ENCODE measurements around the gene RAB4B. TPM values are rescaled to one million over a fixed set of nuclear protein-coding genes. Genes with fewer than 3 reads are reported as not detected.

Gene RAB4B
- total and polyA plus RNA-seq, 2 donors (not counting 1 experiment from before 2014, with no cell fraction given): 108 to 141 TPM

- no peak for TF ChIP-seq EZH2 (IDR thresholded peaks at IDR 0.05; ENCODE audit: borderline replicate concordance, insufficient read depth, low read depth, low read length, poor library complexity, severe bottlenecking)
- TF ChIP-seq CTCF (IDR thresholded peaks at IDR 0.05): peak; percentile 56
- no peaks in the 10 kb centered on the region for H3K9me3 Mint-ChIP-seq (ENCODE audit: insufficient read depth)
- intact Hi-C loops (cut with micrococcal nuclease): loop anchor here (1.0 to 5.0 kb wide), 8 partner anchors 9 to 513 kb away; partner anchors contain the start of genes ACTMAP, AKT2, COQ8B and RAB4B
- H3K4me3 ChIP-seq (ENCODE audit: control extremely low read depth in 1 of 5, extremely low read depth in 1 of 5, insufficient read depth in 1 of 5, low read depth in 2 of 5, low read length in 4 of 5): peak overlapping the region; percentile 59 to 84 (median 67)
- H4K20me1 ChIP-seq (ENCODE audit: control insufficient read depth, insufficient read depth, low read length, poor library complexity, severe bottlenecking): peaks cover 35% of the 10 kb centered on the region
- H3K27me3 Mint-ChIP-seq: no peaks in the 10 kb centered on the region
- H3K4me1 Mint-ChIP-seq: peaks cover 51% of the 10 kb centered on the region
- CTCF ChIA-PET: interaction anchor here (0.6 to 4.9 kb wide), 14 partner anchors 9 to 163 kb away, joined by 3 to 48 read pairs (median 4); partner anchors contain the start of genes ACTMAP, COQ8B, ITPKC and RAB4B
- peak overlapping the region; percentile 98 for H3K27ac Mint-ChIP-seq
- no peaks in the 10 kb centered on the region for H3K9me3 ChIP-seq (ENCODE audit: control extremely low read depth in 1 of 3, control insufficient read depth in 2 of 3, insufficient read depth in 1 of 3, low read length in 2 of 3)
- peaks cover 48% of the 10 kb centered on the region for H3K79me2 ChIP-seq (ENCODE audit: control insufficient read depth, insufficient read depth, low read length)
- H3K36me3 ChIP-seq (replicated peaks in 1 of 2; ENCODE audit: control extremely low read depth in 1 of 2, control insufficient read depth in 1 of 2, extremely low read depth in 1 of 2, insufficient read depth in 2 of 2, low read length in 1 of 2): peaks cover 0 to 37% of the 10 kb centered on the region in 2 experiments
- peak overlapping the region; percentile 90 for H3K4me3 Mint-ChIP-seq
- DNase-seq (peak; percentile 79), ATAC-seq (ENCODE audit: low read depth) (peak; percentile 26)
- H3K27me3 ChIP-seq (replicated peaks in 1 of 4; ENCODE audit: control extremely low read depth in 1 of 4, control insufficient read depth in 3 of 4, insufficient read depth in 4 of 4, low read length in 3 of 4): no peaks in the 10 kb centered on the region
- POLR2A ChIA-PET: interaction anchor here (0.6 to 3.1 kb wide), 12 partner anchors 9 to 1966 kb away, joined by 3 to 68 read pairs (median 4); partner anchors contain the start of genes ACTMAP, B9D2, COQ8B and ECH1
- peak overlapping the region; percentile 76 for H2AFZ ChIP-seq (ENCODE audit: insufficient read depth, low read depth, low read length, poor library complexity, severe bottlenecking)
- peaks cover 46 to 47% of the 10 kb centered on the region in 2 donors for H3K4me1 ChIP-seq (ENCODE audit: control insufficient read depth in 2 of 2, insufficient read depth in 2 of 2, low read length in 2 of 2)
- peak overlapping the region; percentile 85 to 90 for H3K27ac ChIP-seq (ENCODE audit: low read length in 2 of 2)
- H3K4me2 ChIP-seq (replicated peaks; ENCODE audit: low read depth, low read length, poor library complexity, severe bottlenecking): peak overlapping the region; percentile 82
- peak overlapping the region; percentile 79 for H3K9ac ChIP-seq (ENCODE audit: low read length)
- 13% methylated on average over 19 of the region's 28 CpGs for WGBS (ENCODE audit: insufficient coverage)
Observed at GRCh38 chr19:40797963-40798682, 20.1 kb downstream of the RAB4B start.

Data from B cell (primary cell).